GM12874 (cell line): Measurements from ENCODE around the gene TXNDC5.

ENCODE experiments used
- CTCF ChIP-seq: IDR thresholded peaks from 2 replicates; pipeline ENCODE4 v1.5.1; 2011; ENCODE audit warnings: low read depth, mild to moderate bottlenecking, control low read depth, low read length, moderate library complexity; ENCODE audit not compliant: insufficient read depth

Gene TXNDC5

GRCh38 chr6:7914311-7914710 is 3.7 kb upstream of the TXNDC5 start:
- no peak for TF ChIP-seq CTCF

- TF ChIP-seq CTCF: no peak
Measured at GRCh38 chr6:7912736-7913517, 2.3 kb upstream of the TXNDC5 start.

GRCh38 chr6:7912024-7912423 is 1.4 kb upstream of the TXNDC5 start:
- TF ChIP-seq CTCF: no peak

GRCh38 chr6:7911345-7911725 is 747 bp upstream of the TXNDC5 start:
- no peak for TF ChIP-seq CTCF

GRCh38 chr6:7910298-7910653 is 312 bp downstream of the TXNDC5 start:
- TF ChIP-seq CTCF: no peak

- TF ChIP-seq CTCF: no peak
Measured at GRCh38 chr6:7909323-7910276, 988 bp downstream of the TXNDC5 start.

GRCh38 chr6:7907159-7907558 is 3.4 kb downstream of the TXNDC5 start:
- no peak for TF ChIP-seq CTCF
